22Rv1 (cell line): ENCODE data around the gene VIP.
A peak's percentile ranks its signal among the peaks of the same experiment; 100 is the strongest.

Experiments
- H3K27ac ChIP-seq: fragments of 450-650 bp; 2 replicates; pipeline ENCODE4 v1.5.1; 2017
- CTCF ChIP-seq: fragments of 450-650 bp; IDR thresholded peaks from 2 replicates; pipeline ENCODE4 v1.5.1; 2017; ENCODE audit warnings: mild to moderate bottlenecking
- ZFX ChIP-seq: fragments of 450-650 bp; IDR thresholded peaks from 2 replicates; pipeline ENCODE4 v1.6.1; 2017; ENCODE audit warnings: antibody characterized with exemption, borderline replicate concordance

Gene VIP

DNA sequence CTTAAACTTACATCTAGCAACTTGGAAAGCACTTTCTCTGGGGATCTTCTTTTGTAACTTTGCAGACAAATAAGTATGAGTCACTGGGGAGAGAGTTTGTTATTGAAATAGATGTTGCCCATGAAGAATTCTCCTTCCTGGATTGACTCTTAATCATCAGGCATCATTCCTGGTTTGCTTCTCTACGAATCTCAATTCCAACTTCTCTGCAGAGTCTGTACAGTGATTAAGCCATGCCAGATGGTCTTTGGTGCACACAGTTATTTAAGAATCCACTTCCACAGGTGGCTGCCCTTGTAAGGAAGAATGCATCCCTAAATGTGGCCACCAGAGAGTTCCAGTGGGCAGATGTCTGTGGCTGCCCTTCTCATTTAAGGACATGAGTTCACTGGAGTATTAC is 27.2 kb upstream of the VIP start:
- TF ChIP-seq ZFX: no peak
- TF ChIP-seq CTCF: no peak
- H3K27ac ChIP-seq: no peak overlapping the region

DNA sequence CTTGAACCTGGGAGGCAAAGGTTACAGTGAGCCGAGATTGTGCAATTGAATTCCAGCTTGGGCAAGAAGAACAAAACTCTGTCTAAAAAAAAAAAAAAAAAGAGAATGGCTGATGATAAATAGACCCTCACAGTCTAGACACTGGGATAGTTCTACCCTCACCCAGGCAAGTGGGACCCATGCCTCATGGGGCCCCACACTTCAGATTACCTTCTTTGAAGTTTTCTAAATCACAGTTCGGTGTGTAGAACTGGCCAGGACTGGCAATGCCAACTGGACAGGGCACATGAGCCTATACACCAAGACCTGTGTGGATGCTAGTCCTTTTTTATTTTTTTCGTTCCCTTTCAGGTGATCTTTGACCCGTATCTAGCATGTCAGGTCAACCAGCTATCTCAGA is 24.3 kb upstream of the VIP start:
- H3K27ac ChIP-seq: no peak overlapping the region
- no peak for TF ChIP-seq ZFX
- TF ChIP-seq CTCF: no peak

DNA sequence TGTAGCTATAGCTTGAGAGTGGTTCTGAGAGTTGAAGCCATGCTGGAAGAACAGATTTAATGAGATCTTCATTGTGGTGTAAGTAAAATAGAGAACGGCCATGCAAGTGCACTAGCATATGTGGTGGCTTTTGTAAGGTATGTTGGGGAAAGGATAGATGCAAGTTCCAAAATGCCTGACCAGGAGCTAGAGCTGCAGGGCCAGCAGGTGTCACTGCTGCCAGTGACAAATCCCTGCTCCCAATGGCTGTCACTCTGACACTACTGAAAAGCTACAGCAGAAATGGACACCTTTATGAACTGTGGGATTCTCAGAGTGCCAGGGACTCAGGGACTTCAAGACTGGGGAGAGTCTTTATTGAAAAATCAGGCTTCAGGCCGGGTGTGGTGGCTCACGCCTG is 23.1 kb upstream of the VIP start:
- TF ChIP-seq ZFX (no peak), CTCF (peak; percentile 41)

GRCh38 chr6:152734630-152735029 is 16.0 kb upstream of the VIP start:
- no peak overlapping the region for H3K27ac ChIP-seq
- TF ChIP-seq CTCF (no peak), ZFX (no peak)

More for the DNA sequence above, 23.1 kb upstream of the VIP start:
- H3K27ac ChIP-seq: no peak overlapping the region

DNA sequence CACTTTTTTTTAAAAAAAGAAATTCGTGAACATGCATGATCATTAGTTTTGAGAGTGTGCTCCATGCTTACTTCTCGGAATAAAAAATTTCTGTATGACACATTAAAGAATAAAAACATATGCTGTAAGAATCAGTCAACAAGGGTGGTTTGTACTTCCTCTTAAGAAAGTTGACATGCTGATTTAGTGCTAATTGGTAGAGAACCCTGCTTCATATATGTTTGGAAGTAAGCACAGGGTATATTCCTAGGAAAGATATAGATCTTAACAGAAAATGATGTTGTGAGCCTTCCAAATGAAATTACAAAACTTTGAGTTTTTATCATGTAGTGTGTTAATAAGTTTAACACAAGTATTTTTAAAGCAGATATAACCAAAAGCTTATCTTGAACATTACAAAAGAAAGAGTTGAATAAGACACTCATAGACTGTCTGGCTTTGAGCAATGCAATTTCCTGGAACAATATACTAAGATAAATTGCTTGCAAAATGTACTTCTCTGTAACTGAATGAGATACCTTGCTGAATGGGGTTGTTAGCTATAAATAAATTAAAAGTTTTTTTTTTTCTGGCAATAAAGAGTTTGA is 13.8 kb upstream of the VIP start:
- H3K27ac ChIP-seq: no peak overlapping the region
- TF ChIP-seq ZFX (no peak), CTCF (no peak)

- TF ChIP-seq ZFX: no peak
- TF ChIP-seq CTCF: no peak
- H3K27ac ChIP-seq: no peak overlapping the region
Observed at GRCh38 chr6:152745509-152746171, 5.0 kb upstream of the VIP start.

DNA sequence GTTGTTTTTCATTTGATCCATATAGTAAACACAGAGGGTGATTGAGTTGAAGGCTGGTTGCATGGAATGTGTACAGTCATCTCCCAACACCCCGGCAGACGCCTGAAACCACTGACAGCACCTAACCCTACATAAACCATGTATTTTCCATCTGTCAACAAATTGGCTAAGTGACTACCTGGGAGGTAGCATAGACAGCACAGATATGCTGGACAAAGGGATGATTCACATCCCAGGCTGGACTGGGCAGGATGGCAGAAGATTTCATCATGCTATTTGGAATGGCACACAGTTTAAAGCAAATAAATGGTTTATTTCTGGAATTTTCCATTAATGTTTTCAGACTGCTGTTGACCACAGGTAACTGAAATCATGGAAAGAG is 4.4 kb upstream of the VIP start:
- TF ChIP-seq ZFX: no peak
- no peak for TF ChIP-seq CTCF
- H3K27ac ChIP-seq: no peak overlapping the region
